IMR-90 (cell line): ENCODE results near the gene USF1. TPM values are rescaled to one million over a fixed set of nuclear protein-coding genes. Genes with fewer than 3 reads are reported as not detected.
A peak's percentile ranks its signal among the peaks of the same experiment; 100 is the strongest.

Source experiments
- ATAC-seq: fragments of 200-7000 bp; cut with Tn5 transposase; 2 replicates; pipeline ENCODE4 v1.9.1; 2020; ENCODE audit warnings: low read depth, mild to moderate bottlenecking, moderate library complexity
- BruUV-seq: library from RNA; stranded (reverse); fragments of 400-500 nt; replicated peaks from 2 replicates; lab custom pipeline; 2021; lab: Mats Ljungman, UMichigan
- CTCF ChIA-PET: fragments of 300-600 bp; formaldehyde crosslinking; extraction: SDS; loops from one replicate; lab custom pipeline; 2021; ENCODE audit warnings: antibody characterized with exemption; lab: Yijun Ruan, JAX
- POLR2A ChIA-PET: fragments of 300-600 bp; sonication (Branson Sonifier 250); formaldehyde crosslinking; loops from one replicate; lab custom pipeline; 2022; ENCODE audit warnings: antibody characterized with exemption; ENCODE audit not compliant: unreplicated experiment; lab: Charles Lee
- DNase-seq: peaks from one replicate; pipeline ENCODE4 v3.0.0; 2013
- H2AFZ ChIP-seq: replicated peaks from 2 replicates; pipeline ENCODE3; 2013; ENCODE audit warnings: low read length, mild to moderate bottlenecking; ENCODE audit not compliant: poor library complexity
- H2AK5ac ChIP-seq: 2 replicates; pipeline ENCODE4 v1.6.1; 2013; ENCODE audit warnings: low read depth, low read length, inconsistent platforms
- H2AK9ac ChIP-seq: replicated peaks from 2 replicates; pipeline ENCODE3; 2013; ENCODE audit warnings: mild to moderate bottlenecking, low read depth, low read length, moderate library complexity; ENCODE audit not compliant: poor library complexity
- H2BK120ac ChIP-seq: 2 replicates; pipeline ENCODE4 v1.6.1; 2013; ENCODE audit warnings: low read depth, low read length, inconsistent platforms
- H2BK15ac ChIP-seq: 3 replicates; pipeline ENCODE4 v1.6.1; 2013; ENCODE audit warnings: low read depth, low read length, inconsistent platforms
- H2BK20ac ChIP-seq: 2 replicates; pipeline ENCODE4 v1.6.1; 2013; ENCODE audit warnings: low read depth, mild to moderate bottlenecking, inconsistent platforms, low read length, moderate library complexity
- H2BK5ac ChIP-seq: 2 replicates; pipeline ENCODE4 v1.6.1; 2013; ENCODE audit warnings: mild to moderate bottlenecking, low read depth, low read length, inconsistent platforms; ENCODE audit not compliant: poor library complexity, severe bottlenecking
- H3K14ac ChIP-seq: replicated peaks from 2 replicates; pipeline ENCODE4 v1.6.1; 2013; ENCODE audit warnings: low read depth, low read length, inconsistent platforms
- H3K18ac ChIP-seq: 2 replicates; pipeline ENCODE4 v1.6.1; 2013; ENCODE audit warnings: low read depth, low read length, control low read depth
- H3K23ac ChIP-seq: 2 replicates; pipeline ENCODE4 v1.6.1; 2013; ENCODE audit warnings: low read depth, low read length, inconsistent platforms
- H3K27ac ChIP-seq: 2 replicates; pipeline ENCODE4 v1.5.1; 2013; ENCODE audit warnings: mild to moderate bottlenecking, control low read depth, low read length; ENCODE audit not compliant: insufficient read depth
- H3K27me3 ChIP-seq: 2 replicates; pipeline ENCODE4 v1.6.1; 2013; ENCODE audit warnings: low read length; ENCODE audit not compliant: control insufficient read depth, insufficient read depth
- H3K36me3 ChIP-seq: 2 replicates; pipeline ENCODE4 v1.6.1; 2013; ENCODE audit warnings: low read length, mixed read lengths; ENCODE audit not compliant: control insufficient read depth, insufficient read depth
- H3K4ac ChIP-seq: 2 replicates; pipeline ENCODE4 v1.6.1; 2013; ENCODE audit warnings: low read depth, low read length, inconsistent platforms
- H3K4me1 ChIP-seq: 2 replicates; pipeline ENCODE4 v1.6.1; 2013; ENCODE audit warnings: low read length, mixed read lengths; ENCODE audit not compliant: control insufficient read depth, insufficient read depth
- H3K4me2 ChIP-seq: 2 replicates; pipeline ENCODE4 v1.6.1; 2013; ENCODE audit warnings: low read depth, mild to moderate bottlenecking, control low read depth, low read length, moderate library complexity
- H3K4me3 ChIP-seq: 2 replicates; pipeline ENCODE4 v1.5.1; 2013; ENCODE audit warnings: low read depth, mild to moderate bottlenecking, control low read depth, low read length, moderate library complexity; ENCODE audit not compliant: insufficient read depth
- H3K56ac ChIP-seq: 2 replicates; pipeline ENCODE4 v1.6.1; 2013; ENCODE audit warnings: low read length, inconsistent platforms; ENCODE audit not compliant: insufficient read depth; ENCODE audit errors: extremely low read depth
- H3K79me1 ChIP-seq, 2 experiments: 2 replicates each; pipeline ENCODE4 v1.6.1; 2013; ENCODE audit warnings: low read length in 2 of 2, inconsistent platforms in 1 of 2, low read depth in 1 of 2
- H3K9ac ChIP-seq: 2 replicates; pipeline ENCODE4 v1.6.1; 2013; ENCODE audit warnings: low read depth, low read length, control low read depth
- H3K9me1 ChIP-seq: 2 replicates; pipeline ENCODE4 v1.6.1; 2013; ENCODE audit warnings: low read length, inconsistent platforms; ENCODE audit not compliant: insufficient read depth
- H3K9me3 ChIP-seq: 2 replicates; pipeline ENCODE4 v1.6.1; 2013; ENCODE audit warnings: low read length; ENCODE audit not compliant: control insufficient read depth, insufficient read depth
- H4K20me1 ChIP-seq: 2 replicates; pipeline ENCODE4 v1.6.1; 2013; ENCODE audit warnings: low read length, inconsistent platforms; ENCODE audit not compliant: insufficient read depth
- H4K5ac ChIP-seq: 2 replicates; pipeline ENCODE4 v1.6.1; 2013; ENCODE audit warnings: mild to moderate bottlenecking, low read depth, low read length, control low read depth
- H4K8ac ChIP-seq, 2 experiments: 2 replicates each; pipeline ENCODE4 v1.6.1; 2013; ENCODE audit warnings: low read depth in 2 of 2, low read length in 2 of 2, control low read depth in 1 of 2, inconsistent platforms in 1 of 2
- H4K91ac ChIP-seq: 2 replicates; pipeline ENCODE4 v1.6.1; 2013; ENCODE audit warnings: low read depth, low read length, inconsistent platforms; ENCODE audit not compliant: insufficient read depth
- BHLHE40 ChIP-seq: fragments of 150-350 bp; IDR thresholded peaks from 2 replicates; pipeline ENCODE4 v1.6.1; 2016; ENCODE audit warnings: mild to moderate bottlenecking, low read depth, low read length
- CTCF ChIP-seq: conservative IDR thresholded peaks from 2 replicates; pipeline ENCODE4 v1.5.1; 2012; ENCODE audit warnings: mild to moderate bottlenecking, low read depth, low read length, improper control_type of control experiment
- ELK1 ChIP-seq: fragments of 150-350 bp; IDR thresholded peaks from 2 replicates; pipeline ENCODE4 v1.6.1; 2016; ENCODE audit warnings: low read depth, mild to moderate bottlenecking, low read length, moderate library complexity, borderline replicate concordance
- MAFK ChIP-seq: IDR thresholded peaks from 2 replicates; pipeline ENCODE4 v1.6.1; 2012; ENCODE audit warnings: low read depth, low read length, improper control_type of control experiment
- MAZ ChIP-seq: IDR thresholded peaks from 2 replicates; pipeline ENCODE4 v1.6.1; 2012; ENCODE audit warnings: low read depth, mild to moderate bottlenecking, low read length, improper control_type of control experiment, moderate library complexity, borderline replicate concordance
- NFE2L2 ChIP-seq: fragments of 150-350 bp; IDR thresholded peaks from 2 replicates; pipeline ENCODE4 v1.6.1; 2016; ENCODE audit warnings: low read depth, mild to moderate bottlenecking, low read length
- RAD21 ChIP-seq: IDR thresholded peaks from 2 replicates; pipeline ENCODE4 v1.6.1; 2012; ENCODE audit warnings: low read length, improper control_type of control experiment
- RCOR1 ChIP-seq: IDR thresholded peaks from 2 replicates; pipeline ENCODE4 v1.6.1; 2012; ENCODE audit warnings: mild to moderate bottlenecking, low read length, improper control_type of control experiment; ENCODE audit not compliant: insufficient replicate concordance
- RFX5 ChIP-seq: IDR thresholded peaks from 2 replicates; pipeline ENCODE4 v1.8.0; 2012; ENCODE audit warnings: low read depth, mild to moderate bottlenecking, low read length, moderate library complexity
- SMC3 ChIP-seq: fragments of 150-350 bp; IDR thresholded peaks from 2 replicates; pipeline ENCODE4 v1.6.1; 2016; ENCODE audit warnings: low read depth, mild to moderate bottlenecking, antibody characterized with exemption, low read length, moderate library complexity
- USF2 ChIP-seq: fragments of 150-350 bp; IDR thresholded peaks from 2 replicates; pipeline ENCODE4 v1.6.1; 2017; ENCODE audit warnings: mild to moderate bottlenecking, antibody characterized with exemption, low read length, low read depth
- WGBS, 2 experiments: methylation state at CpG; one replicate each; pipeline versions ENCODE4 v1.1.5 to v1.1.7; 2013; ENCODE audit warnings: missing lambda C conversion rate in 2 of 2; ENCODE audit not compliant: insufficient read length in 1 of 2; ENCODE audit errors: extremely low coverage in 2 of 2; 5-methylcytosine and 5-hydroxymethylcytosine counted together
- dilution Hi-C: fragments of 300-500 bp; cut with HindIII; formaldehyde crosslinking; loops from one replicate; pipeline ENCODE4 v1.14.3; 2018; ENCODE audit warnings: low sequenced_read_pairs; ENCODE audit not compliant: unreplicated experiment
- in situ Hi-C: fragments of 300-500 bp; cut with MboI; formaldehyde crosslinking; loops from 3 replicates; pipeline ENCODE4 v1.14.3; 2019; ENCODE audit warnings: low sequenced_read_pairs, inconsistent platforms, mixed read lengths
- intact Hi-C: fragments of 100-400 bp; cut with micrococcal nuclease; formaldehyde crosslinking; loops from 2 replicates; pipeline ENCODE4 v1.10.0; 2022
- polyA plus RNA-seq, 3 experiments: library from polyadenylated mRNA; depleted of rRNA; stranded (reverse); fragments of >200 nt; gene quantifications; 2 replicates each; pipeline ENCODE4 v1.2.3, GENCODE V29; 2012; ENCODE audit warnings: low replicate concordance in 1 of 3
- total RNA-seq: library from RNA; depleted of rRNA; stranded (reverse); fragments of >200 nt; gene quantifications from 2 replicates; pipeline ENCODE4 v1.2.3, GENCODE V29; 2012

USF1 gene
- total and polyA plus RNA-seq, 2 of the 4 experiments (the other 2 are of a cell fraction): 37.1 to 78.9 TPM

- TF ChIP-seq MAZ (peak; percentile 89), RCOR1 (no peak)
Measured at GRCh38 chr1:161082996-161083747, 37.4 kb upstream of the USF1 start (continued).

GRCh38 chr1:161082483-161082882 is 36.7 kb upstream of the USF1 start:
- Histone ChIP-seq H3K27me3 (no peaks in the 10 kb centered on the region), H2AK9ac (peak overlapping the region; percentile 23), H3K4me3 (no peak overlapping the region), H3K27ac (no peak overlapping the region), H2AK5ac (no peak overlapping the region), H3K36me3 (no peaks in the 10 kb centered on the region), H4K8ac (peak overlapping the region in 1 of 2 experiments; percentile 78; a peak in 2 of 4 replicates), H3K23ac (no peak overlapping the region), H4K20me1 (no peaks in the 10 kb centered on the region), H3K56ac (no peak overlapping the region), H2BK5ac (peak overlapping the region; percentile 81), H3K79me1 (no peaks in the 10 kb centered on the region), H2BK20ac (no peak overlapping the region; the same call in none of the 2 replicates), H2BK120ac (no peak overlapping the region), H3K4ac (peak overlapping the region; percentile 71; the same call in 1 of the 2 replicates), H3K4me2 (no peak overlapping the region), H3K14ac (0 out of 2 replicates have a peak overlapping the region, but pooled peaks have one; percentile 65), H3K9ac (no peak overlapping the region), H4K5ac (no peak overlapping the region), H2AFZ (peak overlapping the region; percentile 13), H3K18ac (no peak overlapping the region), H3K9me1 (peaks cover 22% of the 10 kb centered on the region), H4K91ac (peak overlapping the region; percentile 34; the same call in 1 of the 2 replicates), H2BK15ac (peak overlapping the region; percentile 8; the same call in 1 of the 3 replicates), H3K4me1 (peaks cover 28% of the 10 kb centered on the region), H3K9me3 (no peaks in the 10 kb centered on the region)
- ChIA-PET CTCF (interaction anchor here (1.1 kb wide), 1 partner anchor 15 kb away, joined by 4 read pairs; no protein-coding TSS in a partner anchor), POLR2A (no interaction called here)
- intact Hi-C loops (loop anchor here (5.0 kb wide), 1 partner anchor 35 kb away; the partner anchor contains the start of gene USF1), in situ Hi-C loops (no loop called here), dilution Hi-C loops (no loop called here)
- no CpG with 5 or more reads among the region's 2 CpGs for WGBS, 2 experiments
- ATAC-seq: no peak
- no peak for DNase-seq
- no TSS peak for BruUV-seq
- TF ChIP-seq MAFK (no peak), BHLHE40 (no peak), ELK1 (no peak), RFX5 (no peak), RCOR1 (no peak), RAD21 (no peak), USF2 (no peak), SMC3 (no peak), CTCF (no peak), NFE2L2 (no peak)
